GM23248 (cell line): Measurements from ENCODE around the gene DIO3. TPM values are rescaled to one million over a fixed set of nuclear protein-coding genes. Genes with fewer than 3 reads are reported as not detected.

ENCODE experiments used
- DNase-seq: peaks from one replicate; pipeline ENCODE4 v3.0.0-alpha.2; 2015
- H2AFZ ChIP-seq: fragments of 200-600 bp; sonication (generic); 2 replicates; pipeline ENCODE4 v1.6.1; 2016; ENCODE audit warnings: antibody characterized with exemption
- H3F3A ChIP-seq: fragments of 200-600 bp; sonication (generic); 2 replicates; pipeline ENCODE4 v1.6.1; 2016; ENCODE audit warnings: mild to moderate bottlenecking, antibody characterized with exemption, mixed run types; ENCODE audit not compliant: insufficient read depth
- H3K27ac ChIP-seq: fragments of 200-600 bp; sonication (generic); 2 replicates; pipeline ENCODE4 v1.5.1; 2016; ENCODE audit warnings: mild to moderate bottlenecking
- H3K27me3 ChIP-seq: fragments of 200-600 bp; sonication (generic); replicated peaks from 2 replicates; pipeline ENCODE4 v1.6.1; 2016; ENCODE audit warnings: mild to moderate bottlenecking; ENCODE audit not compliant: insufficient read depth
- H3K36me3 ChIP-seq: fragments of 200-600 bp; sonication (generic); 2 replicates; pipeline ENCODE4 v1.6.1; 2016; ENCODE audit warnings: low read depth, mild to moderate bottlenecking
- H3K4me1 ChIP-seq: fragments of 200-600 bp; sonication (generic); 2 replicates; pipeline ENCODE4 v1.6.1; 2016; ENCODE audit warnings: mild to moderate bottlenecking; ENCODE audit not compliant: insufficient read depth
- H3K4me2 ChIP-seq: fragments of 200-600 bp; sonication (generic); one replicate; pipeline ENCODE4 v1.6.1; 2016; ENCODE audit warnings: mild to moderate bottlenecking; ENCODE audit not compliant: unreplicated experiment
- H3K4me3 ChIP-seq: fragments of 200-600 bp; sonication (generic); 2 replicates; pipeline ENCODE4 v1.5.1; 2016; ENCODE audit warnings: mild to moderate bottlenecking
- H3K79me2 ChIP-seq: fragments of 200-600 bp; sonication (generic); 2 replicates; pipeline ENCODE4 v1.6.1; 2016; ENCODE audit warnings: mild to moderate bottlenecking; ENCODE audit not compliant: insufficient read depth
- H3K9ac ChIP-seq: fragments of 200-600 bp; sonication (generic); 2 replicates; pipeline ENCODE4 v1.6.1; 2016; ENCODE audit warnings: mild to moderate bottlenecking
- H3K9me2 ChIP-seq: fragments of 200-600 bp; sonication (generic); 2 replicates; pipeline ENCODE4 v1.6.1; 2016; ENCODE audit warnings: mixed run types, mild to moderate bottlenecking, moderate library complexity; ENCODE audit not compliant: insufficient read depth
- H3K9me3 ChIP-seq: fragments of 200-600 bp; sonication (generic); one replicate; pipeline ENCODE4 v1.6.1; 2017; ENCODE audit warnings: low read depth
- H4K20me1 ChIP-seq: fragments of 200-600 bp; sonication (generic); 2 replicates; pipeline ENCODE4 v1.6.0; 2016; ENCODE audit not compliant: insufficient read depth
- EZH2 ChIP-seq: fragments of 200-600 bp; sonication (generic); IDR thresholded peaks from 2 replicates; pipeline ENCODE4 v1.6.1; 2018; ENCODE audit warnings: antibody characterized with exemption, mild to moderate bottlenecking; ENCODE audit not compliant: insufficient read depth, poor library complexity, severe bottlenecking
- EZH2phosphoT487 ChIP-seq: fragments of 200-600 bp; sonication (generic); IDR thresholded peaks from 2 replicates; pipeline ENCODE4 v1.6.1; 2018; ENCODE audit warnings: antibody characterized with exemption, moderate library complexity, mild to moderate bottlenecking, low read depth; ENCODE audit not compliant: insufficient read depth
- WGBS, 2 experiments: methylation state at CpG; one replicate each; pipeline ENCODE4 v1.1.6; 2015 to 2017; ENCODE audit warnings: low lambda C conversion rate in 2 of 2, low coverage in 1 of 2; ENCODE audit errors: missing lambda C conversion rate in 2 of 2; 5-methylcytosine and 5-hydroxymethylcytosine counted together
- in situ Hi-C: fragments of 300-500 bp; cut with MboI; formaldehyde crosslinking; loops from 2 replicates; pipeline ENCODE4 v1.15.0; 2020
- polyA plus RNA-seq: library from polyadenylated mRNA; unstranded; fragments of >200 nt; fragmentation: Nextera tagmentation; extraction: Ambion mirVana; gene quantifications from 2 replicates; pipeline ENCODE4 v1.2.1, GENCODE V29; 2016
- total RNA-seq: library from RNA; depleted of rRNA; stranded (reverse); fragments of >200 nt; shearing (Covaris generic); gene quantifications from 2 replicates; pipeline ENCODE4 v1.2.3, GENCODE V29; 2014

The DIO3 gene
- total and polyA plus RNA-seq, 2 experiments from 2014 or later, result not detected

DNA sequence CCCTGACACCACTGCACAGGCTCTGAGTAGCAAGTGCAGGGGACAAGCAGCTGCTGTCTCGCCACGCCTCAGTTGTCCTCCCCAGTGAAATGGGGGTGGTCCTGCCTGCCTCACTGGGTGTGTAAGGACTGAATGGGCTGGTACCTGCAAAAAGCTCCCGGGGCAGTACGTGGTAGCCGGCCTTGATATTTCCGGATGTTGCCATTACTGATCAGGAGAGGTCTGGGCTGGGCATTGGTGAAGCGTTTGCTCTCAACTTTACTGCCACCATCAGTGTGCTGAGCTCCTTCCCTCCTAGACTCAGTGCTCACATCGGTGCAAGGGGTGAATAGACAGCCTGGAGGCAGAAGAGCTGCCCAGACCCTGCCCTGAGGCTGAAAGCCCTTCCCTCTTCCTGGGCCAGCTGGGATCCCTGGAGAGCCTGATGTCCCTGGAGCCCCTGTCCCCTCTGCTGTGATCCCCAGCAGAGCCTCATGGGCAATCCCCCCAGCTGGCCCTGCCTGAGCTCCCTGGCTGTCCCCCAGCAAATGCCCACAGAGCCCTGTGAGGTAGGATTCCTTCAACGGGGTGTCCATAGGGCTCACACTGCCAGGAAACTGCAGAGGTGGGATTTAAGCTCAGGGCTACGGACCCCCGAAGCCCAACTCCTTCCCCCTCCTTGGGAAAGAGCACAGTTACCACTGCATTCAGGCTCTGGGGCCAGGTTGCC is 18.2 kb downstream of the DIO3 start:
- Histone ChIP-seq H3K4me3 (no peak overlapping the region), H3K9ac (no peak overlapping the region), H3K9me2 (no peaks in the 10 kb centered on the region), H3K27ac (no peak overlapping the region), H3K79me2 (no peaks in the 10 kb centered on the region), H4K20me1 (no peaks in the 10 kb centered on the region), H3K27me3 (peaks cover 9% of the 10 kb centered on the region), H3K36me3 (no peaks in the 10 kb centered on the region), H2AFZ (no peak overlapping the region), H3K4me2 (no peak overlapping the region), H3F3A (no peaks in the 10 kb centered on the region), H3K9me3 (no peaks in the 10 kb centered on the region), H3K4me1 (no peaks in the 10 kb centered on the region)
- DNase-seq, result no peak
- 60 to 62% methylated on average over 11 of the region's 11 CpGs for WGBS, 2 experiments
- TF ChIP-seq EZH2phosphoT487 (no peak), EZH2 (no peak)
- in situ Hi-C loops, result no loop called here

DNA sequence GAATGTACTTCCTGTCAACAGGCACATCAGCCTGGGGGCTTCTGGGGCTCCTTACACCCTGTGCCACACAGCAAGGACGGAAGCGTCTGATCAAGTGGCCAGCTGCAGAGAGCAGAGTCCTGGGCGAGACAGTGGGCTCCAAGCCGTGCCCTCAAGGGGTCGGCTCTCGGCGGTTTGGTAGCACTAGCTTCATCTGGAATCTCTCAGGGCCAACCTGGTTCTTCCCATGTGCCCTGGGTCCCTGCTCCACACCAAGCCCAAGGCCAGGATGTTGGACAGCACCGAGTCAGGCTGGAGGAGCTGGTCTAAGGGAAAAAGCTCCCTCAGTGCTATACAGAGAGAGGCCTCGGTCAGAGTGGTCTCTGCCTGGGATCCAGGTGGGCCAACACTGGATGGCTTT is 20.5 kb downstream of the DIO3 start:
- H3K4me1 ChIP-seq, result no peaks in the 10 kb centered on the region
- H2AFZ ChIP-seq, result no peak overlapping the region
- H3K27ac ChIP-seq, result no peak overlapping the region
- in situ Hi-C loops, result no loop called here
- no peaks in the 10 kb centered on the region for H3F3A ChIP-seq
- H3K27me3 ChIP-seq, result peaks cover 9% of the 10 kb centered on the region
- no peaks in the 10 kb centered on the region for H3K79me2 ChIP-seq
- no peaks in the 10 kb centered on the region for H3K9me2 ChIP-seq
- H3K9ac ChIP-seq, result no peak overlapping the region
- no peaks in the 10 kb centered on the region for H3K36me3 ChIP-seq
- no peaks in the 10 kb centered on the region for H4K20me1 ChIP-seq
- no peak overlapping the region for H3K4me2 ChIP-seq
- no peaks in the 10 kb centered on the region for H3K9me3 ChIP-seq
- no peak for TF ChIP-seq EZH2
- TF ChIP-seq EZH2phosphoT487, result no peak
- 59 to 70% methylated on average over 9 of the region's 9 CpGs for WGBS, 2 experiments
- no peak overlapping the region for H3K4me3 ChIP-seq
- no peak for DNase-seq

DNA sequence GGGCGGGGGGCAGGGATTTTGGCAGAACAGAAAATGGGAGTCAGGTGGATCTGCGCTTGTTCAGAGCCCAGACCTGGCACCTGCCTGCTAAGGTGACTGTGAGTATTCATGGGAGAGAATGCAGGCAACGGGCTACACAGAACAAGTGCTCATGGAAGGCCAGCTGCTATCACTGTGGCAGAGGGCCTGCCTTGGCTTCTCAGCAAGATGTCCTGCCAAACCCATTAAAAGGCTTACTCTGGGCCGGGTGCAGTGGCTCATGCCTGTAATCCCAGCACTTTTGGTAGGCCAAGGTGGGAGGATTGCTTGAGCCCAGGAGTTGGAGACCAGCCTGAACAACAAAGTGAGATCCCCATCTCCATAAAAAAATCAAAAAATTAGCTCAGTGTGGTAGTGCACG is 21.0 kb downstream of the DIO3 start:
- no peak for DNase-seq
- Histone ChIP-seq H3K4me3 (no peak overlapping the region), H4K20me1 (no peaks in the 10 kb centered on the region), H3F3A (no peaks in the 10 kb centered on the region), H3K4me1 (no peaks in the 10 kb centered on the region), H3K9me2 (no peaks in the 10 kb centered on the region), H3K9ac (no peak overlapping the region), H3K27ac (no peak overlapping the region), H3K4me2 (no peak overlapping the region), H3K9me3 (no peaks in the 10 kb centered on the region), H2AFZ (no peak overlapping the region), H3K79me2 (no peaks in the 10 kb centered on the region), H3K27me3 (peaks cover 9% of the 10 kb centered on the region), H3K36me3 (no peaks in the 10 kb centered on the region)
- no peak for TF ChIP-seq EZH2
- no peak for TF ChIP-seq EZH2phosphoT487
- in situ Hi-C loops, result no loop called here
- 33 to 41% methylated on average over 3 to 5 of the region's 5 CpGs for WGBS, 2 experiments

DNA sequence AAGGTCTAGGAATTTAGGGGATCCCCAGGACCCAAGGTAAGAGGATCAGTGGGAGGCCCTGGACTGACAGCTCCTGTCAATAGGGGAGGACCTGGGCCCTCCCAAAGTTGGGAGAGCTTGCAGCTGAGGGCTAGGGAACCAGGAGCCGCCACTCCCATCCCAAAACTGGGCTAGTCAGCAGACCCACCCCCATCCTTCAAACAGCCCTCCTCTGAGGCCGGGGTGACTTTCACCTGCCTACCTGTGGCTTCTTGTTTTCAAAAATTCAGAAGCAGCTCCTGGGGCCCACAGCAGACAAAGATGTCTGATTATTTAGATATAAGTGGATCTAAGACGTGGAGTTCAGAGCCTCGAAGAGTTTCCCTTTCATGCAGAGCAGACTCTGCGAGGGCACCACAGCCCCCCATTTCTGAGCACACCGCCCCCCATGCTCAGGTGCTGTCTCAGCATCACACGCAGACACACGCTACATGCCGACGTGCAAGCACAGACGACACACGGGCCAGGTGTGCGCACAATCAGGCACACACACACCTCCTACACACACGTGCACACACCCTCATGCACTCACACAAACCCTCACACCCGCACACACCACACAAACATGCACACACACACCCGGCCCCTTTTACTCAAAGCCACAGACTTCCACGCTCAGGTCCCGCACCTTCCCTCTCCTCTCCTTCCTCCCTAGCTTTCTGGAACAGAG is 21.9 kb downstream of the DIO3 start:
- Histone ChIP-seq H3K27ac (no peak overlapping the region), H3K9ac (no peak overlapping the region), H3K36me3 (no peaks in the 10 kb centered on the region), H3K9me3 (no peaks in the 10 kb centered on the region), H4K20me1 (no peaks in the 10 kb centered on the region), H3K4me1 (no peaks in the 10 kb centered on the region), H3K27me3 (peaks cover 9% of the 10 kb centered on the region), H3F3A (no peaks in the 10 kb centered on the region), H3K79me2 (no peaks in the 10 kb centered on the region), H2AFZ (no peak overlapping the region), H3K4me2 (no peak overlapping the region), H3K4me3 (no peak overlapping the region), H3K9me2 (no peaks in the 10 kb centered on the region)
- in situ Hi-C loops, result no loop called here
- no peak for DNase-seq
- TF ChIP-seq EZH2phosphoT487 (no peak), EZH2 (no peak)
- WGBS, 2 experiments, result 83 to 84% methylated on average over 17 to 18 of the region's 18 CpGs
